Ureter (tissue), 1 donor: ENCODE measurements around the gene PAM. TPM values are rescaled to one million over a fixed set of nuclear protein-coding genes. Genes with fewer than 3 reads are reported as not detected.
"Not testable (repeated sequence)": the region's sequence is repeated elsewhere in the genome, so short reads cannot be mapped to it uniquely, and the experiment has no call there.

ENCODE experiments used
- DNase-seq: peaks from one replicate; pipeline ENCODE4 v3.0.0-alpha.2; 2020; ENCODE audit warnings: low spot score
- total RNA-seq: library from RNA; stranded (reverse); gene quantifications from one replicate; pipeline ENCODE4 v1.2.4, GENCODE V29; 2023
- donor health status: DM: yes; HTN: yes; CAD: no.

Gene PAM
- total RNA-seq, 1 donor from 2014 or later: 124 TPM

GRCh38 chr5:103057208-103058130 lies 302.4 kb downstream of the PAM start:
- DNase-seq: no peak

- no peak for DNase-seq
Measured at GRCh38 chr5:103059525-103059924, 304.4 kb downstream of the PAM start.

GRCh38 chr5:103060424-103060954 lies 305.4 kb downstream of the PAM start:
- no peak for DNase-seq

GRCh38 chr5:103066326-103066725 lies 311.2 kb downstream of the PAM start:
- DNase-seq: no peak

GRCh38 chr5:103073500-103073899 lies 318.4 kb downstream of the PAM start:
- not testable (repeated sequence) for DNase-seq

- no peak for DNase-seq
Measured at GRCh38 chr5:103075442-103075841, 320.3 kb downstream of the PAM start.
